Measurements from ENCODE around the gene PYGO1. TPM values are rescaled to one million over a fixed set of nuclear protein-coding genes. Genes with fewer than 3 reads are reported as not detected.

PYGO1 gene
- total and polyA plus RNA-seq, 4 donors, result 1.3 to 17.9 (median 4.7) TPM

GRCh38 chr15:55522742-55523450 is 65.2 kb downstream of the PYGO1 start:
- Histone ChIP-seq H3K9me3 (ENCODE audit: control insufficient read depth in 4 of 4, insufficient read depth in 3 of 4, low read length in 3 of 4) (no peaks in the 10 kb centered on the region), H3K4me1 (ENCODE audit: control insufficient read depth in 5 of 5, insufficient read depth in 5 of 5, low read length in 5 of 5) (no peaks in the 10 kb centered on the region), H3K27me3 (ENCODE audit: control insufficient read depth in 3 of 3, insufficient read depth in 3 of 3, low read length in 2 of 3) (no peaks in the 10 kb centered on the region), H3K36me3 (ENCODE audit: control insufficient read depth in 4 of 4, insufficient read depth in 4 of 4, low read length in 4 of 4) (no peaks in the 10 kb centered on the region), H3K9ac (ENCODE audit: insufficient read depth in 1 of 2, low read length in 2 of 2) (no peak overlapping the region), H3K4me3 (no peak overlapping the region), H3K27ac (ENCODE audit: low read depth in 1 of 2, low read length in 1 of 2) (no peak overlapping the region)
- WGBS, 2 donors, result 91 to 94% methylated on average over 3 of the region's 3 CpGs
- ATAC-seq (ENCODE audit: insufficient read depth, low FRiP score), result no peak
- TF ChIP-seq CTCF (IDR thresholded peaks at IDR 0.05; ENCODE audit: control extremely low read depth, extremely low read depth), result no peak
- DNase-seq, result no peak

GRCh38 chr15:55518641-55519040 is 69.5 kb downstream of the PYGO1 start:
- DNase-seq (no peak), ATAC-seq (ENCODE audit: insufficient read depth, low FRiP score) (no peak)
- H3K4me1 ChIP-seq (ENCODE audit: control insufficient read depth in 5 of 5, insufficient read depth in 5 of 5, low read length in 5 of 5), result no peaks in the 10 kb centered on the region
- H3K4me3 ChIP-seq, result no peak overlapping the region
- no peak overlapping the region for H3K27ac ChIP-seq (ENCODE audit: low read depth in 1 of 2, low read length in 1 of 2)
- no peaks in the 10 kb centered on the region for H3K9me3 ChIP-seq (ENCODE audit: control insufficient read depth in 4 of 4, insufficient read depth in 3 of 4, low read length in 3 of 4)
- H3K36me3 ChIP-seq (ENCODE audit: control insufficient read depth in 4 of 4, insufficient read depth in 4 of 4, low read length in 4 of 4), result no peaks in the 10 kb centered on the region
- H3K27me3 ChIP-seq (ENCODE audit: control insufficient read depth in 3 of 3, insufficient read depth in 3 of 3, low read length in 2 of 3), result no peaks in the 10 kb centered on the region
- no peak for TF ChIP-seq CTCF (IDR thresholded peaks at IDR 0.05; ENCODE audit: control extremely low read depth, extremely low read depth)
- no peak overlapping the region for H3K9ac ChIP-seq (ENCODE audit: insufficient read depth in 1 of 2, low read length in 2 of 2)
- 88 to 91% methylated on average over 2 of the region's 2 CpGs for WGBS, 2 donors

GRCh38 chr15:55518009-55518408 is 70.1 kb downstream of the PYGO1 start:
- Histone ChIP-seq H3K4me3 (no peak overlapping the region), H3K27me3 (ENCODE audit: control insufficient read depth in 3 of 3, insufficient read depth in 3 of 3, low read length in 2 of 3) (no peaks in the 10 kb centered on the region), H3K27ac (ENCODE audit: low read depth in 1 of 2, low read length in 1 of 2) (no peak overlapping the region), H3K9ac (ENCODE audit: insufficient read depth in 1 of 2, low read length in 2 of 2) (no peak overlapping the region), H3K9me3 (ENCODE audit: control insufficient read depth in 4 of 4, insufficient read depth in 3 of 4, low read length in 3 of 4) (no peaks in the 10 kb centered on the region), H3K36me3 (ENCODE audit: control insufficient read depth in 4 of 4, insufficient read depth in 4 of 4, low read length in 4 of 4) (no peaks in the 10 kb centered on the region), H3K4me1 (ENCODE audit: control insufficient read depth in 5 of 5, insufficient read depth in 5 of 5, low read length in 5 of 5) (peaks cover 0 to 5% (median 0%) of the 10 kb centered on the region in 5 donors)
- DNase-seq (no peak), ATAC-seq (ENCODE audit: insufficient read depth, low FRiP score) (no peak)
- WGBS, 2 donors, result 91 to 96% methylated on average over 3 of the region's 3 CpGs
- no peak for TF ChIP-seq CTCF (IDR thresholded peaks at IDR 0.05; ENCODE audit: control extremely low read depth, extremely low read depth)
